ENCODE results near the gene FGG. TPM values are rescaled to one million over a fixed set of nuclear protein-coding genes. Genes with fewer than 3 reads are reported as not detected.

FGG gene
- total RNA-seq, 2 experiments from 2014 or later: not detected

DNA sequence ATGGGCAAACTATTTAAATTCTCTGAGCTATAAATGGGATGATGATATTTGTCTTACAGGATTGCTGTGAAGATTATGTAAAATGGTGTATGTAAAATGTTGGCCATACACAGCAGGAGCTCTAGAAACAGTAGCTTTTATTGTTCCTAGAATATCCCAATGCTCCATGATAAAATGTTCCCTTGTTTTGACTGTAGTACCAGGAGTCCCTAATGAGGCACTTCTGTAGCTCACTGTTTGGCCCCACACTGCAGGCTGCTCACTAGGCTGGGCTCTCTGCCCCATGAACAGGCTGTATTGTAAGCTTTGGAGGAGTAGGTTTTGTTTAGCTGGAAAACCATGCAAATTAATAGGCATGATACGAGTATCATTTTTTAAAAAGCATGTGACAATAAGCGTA lies 18.6 kb downstream of the FGG start:
- DNase-seq (no peak), ATAC-seq (no peak)
- H3K36me3 Mint-ChIP-seq (ENCODE audit: low read depth): no peaks in the 10 kb centered on the region
- H3K27me3 Mint-ChIP-seq: peaks cover 23% of the 10 kb centered on the region
- H3K4me1 Mint-ChIP-seq (ENCODE audit: low read depth): no peaks in the 10 kb centered on the region
- H3K4me3 Mint-ChIP-seq: no peak overlapping the region
- ChIA-PET CTCF (interaction anchor here (1.2 to 1.3 kb wide), 3 partner anchors 26 to 81 kb away, joined by 3 read pairs; partner anchors contain the start of gene PLRG1), POLR2A (no interaction called here)
- H3K27ac Mint-ChIP-seq: no peak overlapping the region
- intact Hi-C loops (cut with micrococcal nuclease): no loop called here
- no peaks in the 10 kb centered on the region for H3K9me3 Mint-ChIP-seq
- TF ChIP-seq, protein P1, sequence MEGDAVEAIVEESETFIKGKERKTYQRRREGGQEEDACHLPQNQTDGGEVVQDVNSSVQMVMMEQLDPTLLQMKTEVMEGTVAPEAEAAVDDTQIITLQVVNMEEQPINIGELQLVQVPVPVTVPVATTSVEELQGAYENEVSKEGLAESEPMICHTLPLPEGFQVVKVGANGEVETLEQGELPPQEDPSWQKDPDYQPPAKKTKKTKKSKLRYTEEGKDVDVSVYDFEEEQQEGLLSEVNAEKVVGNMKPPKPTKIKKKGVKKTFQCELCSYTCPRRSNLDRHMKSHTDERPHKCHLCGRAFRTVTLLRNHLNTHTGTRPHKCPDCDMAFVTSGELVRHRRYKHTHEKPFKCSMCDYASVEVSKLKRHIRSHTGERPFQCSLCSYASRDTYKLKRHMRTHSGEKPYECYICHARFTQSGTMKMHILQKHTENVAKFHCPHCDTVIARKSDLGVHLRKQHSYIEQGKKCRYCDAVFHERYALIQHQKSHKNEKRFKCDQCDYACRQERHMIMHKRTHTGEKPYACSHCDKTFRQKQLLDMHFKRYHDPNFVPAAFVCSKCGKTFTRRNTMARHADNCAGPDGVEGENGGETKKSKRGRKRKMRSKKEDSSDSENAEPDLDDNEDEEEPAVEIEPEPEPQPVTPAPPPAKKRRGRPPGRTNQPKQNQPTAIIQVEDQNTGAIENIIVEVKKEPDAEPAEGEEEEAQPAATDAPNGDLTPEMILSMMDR (IDR thresholded peaks at IDR 0.05): no peak

DNA sequence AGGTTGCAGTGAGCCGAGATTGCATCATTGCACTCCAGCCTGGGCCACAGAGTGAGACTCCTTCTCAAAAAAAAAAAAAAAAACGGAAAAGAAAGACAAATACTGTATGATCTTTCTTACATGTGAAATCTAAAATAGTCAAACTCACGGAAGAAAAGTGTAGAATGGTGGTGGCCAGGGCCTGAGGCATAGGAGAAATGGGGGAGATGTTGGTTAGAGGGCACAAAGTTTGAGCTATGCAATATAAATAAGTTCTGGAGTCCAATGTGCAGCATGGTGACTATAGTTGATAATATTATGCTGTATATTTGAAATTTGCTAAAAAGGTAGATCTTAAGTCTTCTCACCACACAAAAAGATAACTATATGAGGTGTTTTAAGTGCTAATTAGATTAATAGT lies 20.6 kb downstream of the FGG start:
- Mint-ChIP-seq H3K4me3 (no peak overlapping the region), H3K36me3 (ENCODE audit: low read depth) (no peaks in the 10 kb centered on the region), H3K9me3 (no peaks in the 10 kb centered on the region), H3K27ac (no peak overlapping the region), H3K27me3 (peaks cover 21% of the 10 kb centered on the region), H3K4me1 (ENCODE audit: low read depth) (no peaks in the 10 kb centered on the region)
- intact Hi-C loops (cut with micrococcal nuclease): no loop called here
- ATAC-seq (no peak), DNase-seq (no peak)
- TF ChIP-seq, protein P1 (IDR thresholded peaks at IDR 0.05): no peak
- ChIA-PET POLR2A (no interaction called here), CTCF (interaction anchor here (1.4 kb wide), 1 partner anchor 33 kb away, joined by 3 read pairs; no protein-coding TSS in a partner anchor)

DNA sequence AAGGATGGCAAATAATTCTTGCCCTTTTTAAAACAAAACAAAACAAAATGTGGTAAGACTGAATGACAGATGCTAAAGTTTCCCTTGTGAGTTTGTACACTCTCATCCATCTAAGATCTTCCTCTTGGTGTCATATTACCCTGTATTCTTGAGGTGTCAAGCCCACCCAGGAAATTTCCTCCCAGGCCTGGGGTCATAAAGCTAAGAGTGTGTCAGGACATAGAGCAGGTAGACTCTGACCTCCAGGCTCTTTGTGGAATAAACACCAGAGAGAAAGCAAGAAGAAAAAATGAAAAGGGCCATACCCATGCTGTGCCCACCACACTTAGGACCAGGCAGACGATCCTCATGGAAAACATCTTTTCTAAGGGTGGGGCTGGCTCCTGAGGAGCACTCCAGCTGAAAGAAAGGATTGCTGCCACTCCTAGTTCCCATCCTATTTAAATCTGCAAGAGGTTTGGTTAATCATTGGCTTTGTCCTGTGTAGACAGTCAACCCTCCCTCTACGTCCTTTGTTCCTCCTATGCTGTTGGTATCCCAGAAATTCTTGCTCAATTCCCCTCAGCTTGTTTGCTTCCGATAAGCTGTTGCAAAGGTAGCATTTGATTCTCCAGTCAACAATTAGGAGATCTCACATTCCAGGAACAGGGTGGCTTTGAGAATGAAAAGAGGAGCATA lies 22.0 kb downstream of the FGG start, which contains the start of gene FGA:
Gene FGA, minus strand, starts transcription at position 414 of the 678 bp plus-strand sequence. Its CDS starts 55 bp downstream, at position 359.
- ATAC-seq (no peak), DNase-seq (no peak)
- Mint-ChIP-seq H3K4me3 (no peak within 1 kb of the TSS), H3K4me1 (ENCODE audit: low read depth) (no peaks in the 10 kb centered on the region), H3K9me3 (no peaks in the 10 kb centered on the region), H3K27ac (no peak within 1 kb of the TSS), H3K36me3 (ENCODE audit: low read depth) (no peaks in the 10 kb centered on the region), H3K27me3 (peaks cover 19% of the 10 kb centered on the region)
- TF ChIP-seq, protein P1 (IDR thresholded peaks at IDR 0.05): no peak
- CTCF ChIA-PET: interaction anchor here (1.4 kb wide), 1 partner anchor 31 kb away, joined by 3 read pairs; no protein-coding TSS in a partner anchor
- intact Hi-C loops (cut with micrococcal nuclease): no loop called here
- POLR2A ChIA-PET: no interaction called here

DNA sequence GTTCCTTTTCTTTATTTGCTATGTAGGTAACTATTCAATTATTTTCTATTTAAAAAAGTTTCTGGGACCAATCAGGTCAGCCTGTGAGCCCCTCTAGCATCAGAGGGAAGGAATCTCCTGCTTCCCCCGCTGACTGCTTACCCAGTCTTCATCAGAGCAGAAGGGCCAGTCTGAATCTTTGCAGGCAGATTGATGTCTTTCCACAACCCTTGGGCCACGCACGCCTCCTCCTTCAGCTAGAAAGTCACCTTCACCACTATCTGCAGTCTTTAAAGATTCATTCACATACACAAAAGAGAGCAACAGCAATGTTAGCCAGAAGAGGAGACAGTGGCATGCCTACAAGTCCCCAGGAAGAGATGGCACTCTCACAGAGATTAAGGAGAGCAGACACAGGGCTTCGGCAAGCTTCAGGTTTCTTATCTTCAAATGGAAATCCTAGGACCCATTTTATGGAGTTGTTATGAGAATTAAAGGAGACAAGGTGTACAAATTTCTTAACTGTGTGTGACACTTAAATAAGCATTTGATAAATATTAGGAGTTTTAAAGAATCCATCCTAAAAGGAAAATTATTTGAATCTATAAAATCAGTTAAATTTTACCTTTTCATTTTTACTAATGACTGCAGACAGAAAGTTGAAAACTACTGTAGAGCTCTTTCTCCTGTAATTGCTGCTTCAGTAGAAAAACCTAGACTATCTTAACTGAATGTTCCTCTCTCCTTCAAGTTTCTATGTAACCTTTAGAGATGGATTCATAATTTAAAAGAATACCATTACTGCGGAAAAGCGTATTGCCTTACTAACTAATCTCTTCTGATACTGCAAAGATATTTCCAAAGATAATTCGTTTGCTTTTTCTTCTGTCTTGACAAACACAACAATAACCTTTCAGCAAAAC lies 22.9 kb downstream of the FGG start:
- H3K27ac Mint-ChIP-seq: no peak overlapping the region
- ATAC-seq: no peak
- no peak for DNase-seq
- no peaks in the 10 kb centered on the region for H3K9me3 Mint-ChIP-seq
- intact Hi-C loops (cut with micrococcal nuclease): no loop called here
- POLR2A ChIA-PET: no interaction called here
- no peak overlapping the region for H3K4me3 Mint-ChIP-seq
- TF ChIP-seq, protein P1 (IDR thresholded peaks at IDR 0.05): no peak
- peaks cover 19% of the 10 kb centered on the region for H3K27me3 Mint-ChIP-seq
- H3K4me1 Mint-ChIP-seq (ENCODE audit: low read depth): no peaks in the 10 kb centered on the region
- CTCF ChIA-PET: interaction anchor here (2.1 kb wide), 1 partner anchor 29 kb away, joined by 8 read pairs; no protein-coding TSS in a partner anchor
- no peaks in the 10 kb centered on the region for H3K36me3 Mint-ChIP-seq (ENCODE audit: low read depth)

All from activated CD8-positive, alpha-beta T cell treated with anti-CD3 and anti-CD28 coated beads for 36 hours (primary cell).